Neural progenitor cell (in vitro differentiated cells): ENCODE measurements around the gene CCT8L2.
"Not testable (repeated sequence)": the region's sequence is repeated elsewhere in the genome, so short reads cannot be mapped to it uniquely, and the experiment has no call there.

Experiments
- EZH2 ChIP-seq: fragments of 200-600 bp; sonication (generic); IDR thresholded peaks from 2 replicates; pipeline ENCODE4 v1.6.1; 2017; ENCODE audit warnings: antibody characterized with exemption, mild to moderate bottlenecking, moderate library complexity
- EZH2phosphoT487 ChIP-seq: fragments of 200-600 bp; sonication (generic); IDR thresholded peaks from 2 replicates; pipeline ENCODE4 v1.6.1; 2017; ENCODE audit warnings: antibody characterized with exemption
- TF ChIP-seq, protein P1 (sequence below): fragments of 200-600 bp; sonication (generic); IDR thresholded peaks from 2 replicates; pipeline ENCODE4 v1.5.1; 2017; ENCODE audit warnings: antibody characterized with exemption, mild to moderate bottlenecking

DNA sequence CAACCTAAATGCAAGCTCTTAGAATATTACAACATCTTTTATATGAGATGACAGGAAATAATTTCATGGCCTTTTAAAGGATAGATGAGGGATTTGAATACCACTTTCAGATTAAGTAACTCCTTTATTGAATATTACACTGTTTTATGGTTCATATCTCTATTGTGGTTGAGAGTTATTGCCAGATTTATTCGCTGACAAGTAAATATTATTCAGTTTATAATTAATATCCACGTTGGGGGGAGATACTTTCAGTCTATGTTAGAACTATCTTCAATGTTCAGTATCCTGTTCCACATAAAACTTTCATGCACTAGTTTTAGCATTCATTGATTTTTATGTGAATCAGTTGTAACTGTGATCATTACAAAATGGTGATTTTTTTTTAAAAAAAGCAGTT is 32.4 kb upstream of the CCT8L2 start:
- TF ChIP-seq, protein P1, sequence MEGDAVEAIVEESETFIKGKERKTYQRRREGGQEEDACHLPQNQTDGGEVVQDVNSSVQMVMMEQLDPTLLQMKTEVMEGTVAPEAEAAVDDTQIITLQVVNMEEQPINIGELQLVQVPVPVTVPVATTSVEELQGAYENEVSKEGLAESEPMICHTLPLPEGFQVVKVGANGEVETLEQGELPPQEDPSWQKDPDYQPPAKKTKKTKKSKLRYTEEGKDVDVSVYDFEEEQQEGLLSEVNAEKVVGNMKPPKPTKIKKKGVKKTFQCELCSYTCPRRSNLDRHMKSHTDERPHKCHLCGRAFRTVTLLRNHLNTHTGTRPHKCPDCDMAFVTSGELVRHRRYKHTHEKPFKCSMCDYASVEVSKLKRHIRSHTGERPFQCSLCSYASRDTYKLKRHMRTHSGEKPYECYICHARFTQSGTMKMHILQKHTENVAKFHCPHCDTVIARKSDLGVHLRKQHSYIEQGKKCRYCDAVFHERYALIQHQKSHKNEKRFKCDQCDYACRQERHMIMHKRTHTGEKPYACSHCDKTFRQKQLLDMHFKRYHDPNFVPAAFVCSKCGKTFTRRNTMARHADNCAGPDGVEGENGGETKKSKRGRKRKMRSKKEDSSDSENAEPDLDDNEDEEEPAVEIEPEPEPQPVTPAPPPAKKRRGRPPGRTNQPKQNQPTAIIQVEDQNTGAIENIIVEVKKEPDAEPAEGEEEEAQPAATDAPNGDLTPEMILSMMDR = not testable (repeated sequence)
- not testable (repeated sequence) for TF ChIP-seq EZH2, EZH2phosphoT487
